CD14-positive monocyte (primary cell): ENCODE results near the gene OR2A2. TPM values are rescaled to one million over a fixed set of nuclear protein-coding genes. Genes with fewer than 3 reads are reported as not detected.

ENCODE experiments used
- DNase-seq, 3 donors: peaks; one replicate each; pipeline ENCODE4 v3.0.0-alpha.2; 2011 to 2022
- H2AFZ ChIP-seq: 2 replicates; pipeline ENCODE4 v1.6.0; 2012; ENCODE audit warnings: mild to moderate bottlenecking, low read depth, low read length, inconsistent platforms; ENCODE audit not compliant: insufficient read depth, poor library complexity, severe bottlenecking
- H3K27ac ChIP-seq, 2 donors: 1 replicate in 1 of 2; 2 replicates in 1 of 2; pipeline ENCODE4 v1.5.1; 2012 to 2013; ENCODE audit warnings: low read length in 2 of 2, control low read depth in 1 of 2, inconsistent platforms in 1 of 2, low read depth in 1 of 2, mild to moderate bottlenecking in 1 of 2
- H3K27me3 ChIP-seq, 2 donors: one replicate each; pipeline versions ENCODE4 v1.6.0 to v1.6.1; 2011 to 2013; ENCODE audit warnings: low read length in 2 of 2; ENCODE audit not compliant: control insufficient read depth in 2 of 2, insufficient read depth in 2 of 2
- H3K36me3 ChIP-seq, 2 donors: replicated peaks in 1 of 2; 1 replicate in 1 of 2; 2 replicates in 1 of 2; pipeline versions ENCODE4 v1.5.1 to v1.6.1; 2012 to 2013; ENCODE audit warnings: low read length in 2 of 2, control low read depth in 1 of 2, inconsistent platforms in 1 of 2, mild to moderate bottlenecking in 1 of 2; ENCODE audit not compliant: insufficient read depth in 2 of 2, control insufficient read depth in 1 of 2
- H3K4me1 ChIP-seq, 2 donors: 1 replicate in 1 of 2; 2 replicates in 1 of 2; pipeline versions ENCODE4 v1.5.1 to v1.6.1; 2012 to 2013; ENCODE audit warnings: low read length in 2 of 2, control low read depth in 1 of 2, inconsistent platforms in 1 of 2, mild to moderate bottlenecking in 1 of 2, moderate library complexity in 1 of 2; ENCODE audit not compliant: insufficient read depth in 2 of 2, control insufficient read depth in 1 of 2
- H3K4me2 ChIP-seq: replicated peaks from 2 replicates; pipeline ENCODE3; 2012; ENCODE audit warnings: low read length, moderate library complexity, mild to moderate bottlenecking; ENCODE audit not compliant: poor library complexity, severe bottlenecking; ENCODE audit errors: extremely low read depth
- H3K4me3 ChIP-seq, 3 experiments: fragments of 200-600 bp in 1 of 3; sonication (generic) in 1 of 3; replicated peaks in 1 of 3; 1 replicate in 2 of 3; 2 replicates in 1 of 3; pipeline ENCODE4 v1.5.1; 2011 to 2013; ENCODE audit warnings: low read length in 3 of 3, mild to moderate bottlenecking in 3 of 3, control low read depth in 2 of 3, low read depth in 2 of 3, inconsistent platforms in 1 of 3, moderate library complexity in 1 of 3
- H3K79me2 ChIP-seq: 2 replicates; pipeline ENCODE4 v1.6.0; 2012; ENCODE audit warnings: mild to moderate bottlenecking, control low read depth, inconsistent platforms, low read length, moderate library complexity; ENCODE audit not compliant: insufficient read depth
- H3K9ac ChIP-seq: 2 replicates; pipeline ENCODE4 v1.6.0; 2017; ENCODE audit warnings: low read length, mild to moderate bottlenecking; ENCODE audit not compliant: insufficient read depth, poor library complexity, severe bottlenecking
- H3K9me3 ChIP-seq, 2 donors: replicated peaks in 1 of 2; 1 replicate in 1 of 2; 2 replicates in 1 of 2; pipeline versions ENCODE4 v1.5.1 to v1.6.1; 2012 to 2013; ENCODE audit warnings: low read length in 2 of 2, control low read depth in 1 of 2; ENCODE audit not compliant: control insufficient read depth in 1 of 2, insufficient read depth in 1 of 2
- H4K20me1 ChIP-seq: 2 replicates; pipeline ENCODE4 v1.6.0; 2012; ENCODE audit warnings: mild to moderate bottlenecking, low read length, control low read depth, moderate library complexity; ENCODE audit not compliant: insufficient read depth
- H3K27ac Mint-ChIP-seq, 7 donors: one replicate each; pipeline ENCODE4 v1.8.0; 2020; ENCODE audit warnings: mild to moderate bottlenecking in 7 of 7, mixed read lengths in 7 of 7, moderate library complexity in 6 of 7, inconsistent platforms in 2 of 7
- H3K27me3 Mint-ChIP-seq, 3 donors: one replicate each; pipeline ENCODE4 v1.8.0; 2021 to 2022; ENCODE audit warnings: low read depth in 3 of 3, mild to moderate bottlenecking in 3 of 3, mixed read lengths in 3 of 3, moderate library complexity in 3 of 3, inconsistent platforms in 1 of 3
- H3K36me3 Mint-ChIP-seq, 2 donors: one replicate each; pipeline ENCODE4 v1.8.0; 2020; ENCODE audit warnings: mixed read lengths in 2 of 2, inconsistent platforms in 1 of 2, mild to moderate bottlenecking in 1 of 2
- H3K4me1 Mint-ChIP-seq: one replicate; pipeline ENCODE4 v1.8.0; 2020; ENCODE audit warnings: mild to moderate bottlenecking, mixed read lengths
- H3K4me3 Mint-ChIP-seq, 2 donors: one replicate each; pipeline ENCODE4 v1.8.0; 2020; ENCODE audit warnings: mild to moderate bottlenecking in 2 of 2, mixed read lengths in 2 of 2, moderate library complexity in 1 of 2
- H3K9me3 Mint-ChIP-seq, 7 donors: one replicate each; pipeline ENCODE4 v1.8.0; 2020 to 2022; ENCODE audit warnings: mixed read lengths in 7 of 7, mild to moderate bottlenecking in 6 of 7, moderate library complexity in 6 of 7, inconsistent platforms in 2 of 7
- WGBS: methylation state at CpG from one replicate; pipeline ENCODE4 v1.1.5; 2013; ENCODE audit warnings: missing lambda C conversion rate; ENCODE audit not compliant: insufficient coverage; 5-methylcytosine and 5-hydroxymethylcytosine counted together
- intact Hi-C, 2 donors: fragments of 100-400 bp; cut with micrococcal nuclease; formaldehyde crosslinking; loops; one replicate each; pipeline versions ENCODE4 v1.15.0 to v1.15.1; 2023
- polyA plus RNA-seq, 3 donors: library from polyadenylated mRNA; depleted of rRNA in 1 of 3; unstranded in 2 of 3; stranded (reverse) in 1 of 3; fragments of 300-500 nt in 2 of 3; fragments of >200 nt in 1 of 3; fragmentation: Illumina TruSeq in 2 of 3; gene quantifications; 1 replicate in 2 of 3; 2 replicates in 1 of 3; pipeline ENCODE4 v1.2.3, GENCODE V29; 2012 to 2021
- TF ChIP-seq, protein P1 (sequence below): fragments of 200-600 bp; IDR thresholded peaks from one replicate; pipeline ENCODE4 v1.8.0; 2022; ENCODE audit warnings: antibody characterized with exemption, mild to moderate bottlenecking

The OR2A2 gene
- polyA plus RNA-seq, 3 donors = not detected

DNA sequence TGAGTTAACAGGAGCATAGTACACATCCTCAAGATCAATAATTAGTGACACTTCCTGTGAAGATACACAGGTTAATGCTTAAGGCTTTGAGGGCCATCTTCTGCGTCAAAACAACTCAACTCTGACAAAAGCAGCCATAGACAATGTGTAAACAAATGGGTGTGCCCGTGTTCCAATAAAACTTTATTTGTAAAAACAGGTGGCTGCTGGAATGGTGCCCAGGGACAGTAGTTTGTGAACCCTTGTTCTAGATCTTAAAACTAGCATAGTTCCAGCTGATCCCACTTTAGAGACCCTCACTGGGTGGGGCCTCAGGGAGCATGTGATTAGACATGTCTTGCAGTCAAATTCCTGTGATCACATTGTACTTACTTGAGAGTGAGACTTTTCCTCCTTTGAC, 21.3 kb downstream of the OR2A2 start:
- Histone ChIP-seq H3K27ac (no peak overlapping the region), H3K27me3 (no peaks in the 10 kb centered on the region), H3K4me2 (no peak overlapping the region), H3K4me1 (no peaks in the 10 kb centered on the region), H3K9ac (no peak overlapping the region), H3K9me3 (no peaks in the 10 kb centered on the region), H4K20me1 (no peaks in the 10 kb centered on the region), H3K4me3 (no peak overlapping the region), H3K79me2 (no peaks in the 10 kb centered on the region), H2AFZ (no peak overlapping the region), H3K36me3 (no peaks in the 10 kb centered on the region)
- peaks cover 0 to 1% (median 0%) of the 10 kb centered on the region in 3 donors for H3K27me3 Mint-ChIP-seq
- no peak for DNase-seq
- intact Hi-C loops = no loop called here
- no peaks in the 10 kb centered on the region for H3K4me1 Mint-ChIP-seq
- H3K36me3 Mint-ChIP-seq = no peaks in the 10 kb centered on the region
- H3K4me3 Mint-ChIP-seq = no peak overlapping the region
- H3K27ac Mint-ChIP-seq = no peak overlapping the region
- TF ChIP-seq, protein P1, sequence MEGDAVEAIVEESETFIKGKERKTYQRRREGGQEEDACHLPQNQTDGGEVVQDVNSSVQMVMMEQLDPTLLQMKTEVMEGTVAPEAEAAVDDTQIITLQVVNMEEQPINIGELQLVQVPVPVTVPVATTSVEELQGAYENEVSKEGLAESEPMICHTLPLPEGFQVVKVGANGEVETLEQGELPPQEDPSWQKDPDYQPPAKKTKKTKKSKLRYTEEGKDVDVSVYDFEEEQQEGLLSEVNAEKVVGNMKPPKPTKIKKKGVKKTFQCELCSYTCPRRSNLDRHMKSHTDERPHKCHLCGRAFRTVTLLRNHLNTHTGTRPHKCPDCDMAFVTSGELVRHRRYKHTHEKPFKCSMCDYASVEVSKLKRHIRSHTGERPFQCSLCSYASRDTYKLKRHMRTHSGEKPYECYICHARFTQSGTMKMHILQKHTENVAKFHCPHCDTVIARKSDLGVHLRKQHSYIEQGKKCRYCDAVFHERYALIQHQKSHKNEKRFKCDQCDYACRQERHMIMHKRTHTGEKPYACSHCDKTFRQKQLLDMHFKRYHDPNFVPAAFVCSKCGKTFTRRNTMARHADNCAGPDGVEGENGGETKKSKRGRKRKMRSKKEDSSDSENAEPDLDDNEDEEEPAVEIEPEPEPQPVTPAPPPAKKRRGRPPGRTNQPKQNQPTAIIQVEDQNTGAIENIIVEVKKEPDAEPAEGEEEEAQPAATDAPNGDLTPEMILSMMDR = no peak
- no CpG with 5 or more reads among the region's 2 CpGs for WGBS
- no peaks in the 10 kb centered on the region for H3K9me3 Mint-ChIP-seq

GRCh38 chr7:144132262-144132661, 22.9 kb downstream of the OR2A2 start:
- no peak overlapping the region for H3K27ac ChIP-seq
- intact Hi-C loops = no loop called here
- TF ChIP-seq, protein P1 = no peak
- no peak overlapping the region for H2AFZ ChIP-seq
- H3K79me2 ChIP-seq = no peaks in the 10 kb centered on the region
- no peaks in the 10 kb centered on the region for H3K36me3 ChIP-seq
- H4K20me1 ChIP-seq = no peaks in the 10 kb centered on the region
- no peak overlapping the region for H3K9ac ChIP-seq
- Mint-ChIP-seq H3K27me3 (peaks cover 0 to 1% (median 0%) of the 10 kb centered on the region in 3 donors), H3K27ac (no peak overlapping the region), H3K4me1 (no peaks in the 10 kb centered on the region), H3K36me3 (no peaks in the 10 kb centered on the region), H3K9me3 (no peaks in the 10 kb centered on the region), H3K4me3 (no peak overlapping the region)
- no peaks in the 10 kb centered on the region for H3K9me3 ChIP-seq
- DNase-seq = no peak
- H3K4me1 ChIP-seq = no peaks in the 10 kb centered on the region
- WGBS = 92% methylated on average over 2 of the region's 3 CpGs
- H3K27me3 ChIP-seq = no peaks in the 10 kb centered on the region
- H3K4me3 ChIP-seq = no peak overlapping the region
- H3K4me2 ChIP-seq = no peak overlapping the region
